GM19324 (cell line): ENCODE results near the gene HIVEP2.
A peak's percentile ranks its signal among the peaks of the same experiment; 100 is the strongest.
"Not testable (repeated sequence)": the region's sequence is repeated elsewhere in the genome, so short reads cannot be mapped to it uniquely, and the experiment has no call there.

Experiments used
- ATAC-seq: cut with Tn5 transposase; IDR thresholded peaks from one replicate; pipeline ENCODE4 v1.9.1; 2021; ENCODE audit warnings: mild to moderate bottlenecking, moderate library complexity; ENCODE audit not compliant: unreplicated experiment, low FRiP score

The HIVEP2 gene

GRCh38 chr6:142945049-142945445, at the start of gene HIVEP2:
HIVEP2 (minus strand) TSS chr6:142945176; CDS start chr6:142774738, 170,438 bp downstream.
- ATAC-seq: peak; percentile 26

- ATAC-seq: no peak
Observed at GRCh38 chr6:142993977-142994376, 49.0 kb upstream of the HIVEP2 start.

GRCh38 chr6:142987490-142987889, 42.5 kb upstream of the HIVEP2 start:
- no peak for ATAC-seq

GRCh38 chr6:142985281-142985680, 40.3 kb upstream of the HIVEP2 start:
- no peak for ATAC-seq

GRCh38 chr6:142984386-142984785, 39.4 kb upstream of the HIVEP2 start:
- ATAC-seq: no peak

GRCh38 chr6:142975365-142975764, 30.4 kb upstream of the HIVEP2 start:
- no peak for ATAC-seq

- ATAC-seq: not testable (repeated sequence)
Observed at GRCh38 chr6:142970941-142971340, 26.0 kb upstream of the HIVEP2 start.

- no peak for ATAC-seq
Observed at GRCh38 chr6:142968601-142969000, 23.6 kb upstream of the HIVEP2 start.

GRCh38 chr6:142966294-142966693, 21.3 kb upstream of the HIVEP2 start:
- ATAC-seq: no peak

GRCh38 chr6:142965164-142965563, 20.2 kb upstream of the HIVEP2 start:
- no peak for ATAC-seq

GRCh38 chr6:142960098-142960497, 15.1 kb upstream of the HIVEP2 start:
- no peak for ATAC-seq

- no peak for ATAC-seq
Observed at GRCh38 chr6:142958343-142958742, 13.4 kb upstream of the HIVEP2 start.

GRCh38 chr6:142956726-142957125, 11.8 kb upstream of the HIVEP2 start:
- ATAC-seq: no peak

- ATAC-seq: no peak
Observed at GRCh38 chr6:142954844-142955243, 9.9 kb upstream of the HIVEP2 start.

GRCh38 chr6:142953373-142954273, 8.6 kb upstream of the HIVEP2 start:
- ATAC-seq: no peak

- ATAC-seq: peak; percentile 71
Observed at GRCh38 chr6:142952614-142953013, 7.6 kb upstream of the HIVEP2 start.

- ATAC-seq: no peak
Observed at GRCh38 chr6:142950291-142950690, 5.3 kb upstream of the HIVEP2 start.

- ATAC-seq: peak; percentile 24
Observed at GRCh38 chr6:142947714-142948480, 2.9 kb upstream of the HIVEP2 start.

- ATAC-seq: peak; percentile 68
Observed at GRCh38 chr6:142946924-142947713, 2.1 kb upstream of the HIVEP2 start.

- ATAC-seq: peak; percentile 32
Observed at GRCh38 chr6:142946181-142946923, 1.4 kb upstream of the HIVEP2 start.
